ENCODE data around the gene MRPL47.
"Not testable (repeated sequence)": the region's sequence is repeated elsewhere in the genome, so short reads cannot be mapped to it uniquely, and the experiment has no call there.

Gene MRPL47

GRCh38 chr3:179604321-179605078, at the start of gene MRPL47, which contains the start of gene NDUFB5:
MRPL47 (minus strand) TSS chr3:179604638; CDS start chr3:179604624, 14 bp downstream.
NDUFB5 (plus strand) TSS chr3:179604794; CDS start chr3:179604816, 22 bp downstream.
- peak; percentile 95 for FAIRE-seq

DNA sequence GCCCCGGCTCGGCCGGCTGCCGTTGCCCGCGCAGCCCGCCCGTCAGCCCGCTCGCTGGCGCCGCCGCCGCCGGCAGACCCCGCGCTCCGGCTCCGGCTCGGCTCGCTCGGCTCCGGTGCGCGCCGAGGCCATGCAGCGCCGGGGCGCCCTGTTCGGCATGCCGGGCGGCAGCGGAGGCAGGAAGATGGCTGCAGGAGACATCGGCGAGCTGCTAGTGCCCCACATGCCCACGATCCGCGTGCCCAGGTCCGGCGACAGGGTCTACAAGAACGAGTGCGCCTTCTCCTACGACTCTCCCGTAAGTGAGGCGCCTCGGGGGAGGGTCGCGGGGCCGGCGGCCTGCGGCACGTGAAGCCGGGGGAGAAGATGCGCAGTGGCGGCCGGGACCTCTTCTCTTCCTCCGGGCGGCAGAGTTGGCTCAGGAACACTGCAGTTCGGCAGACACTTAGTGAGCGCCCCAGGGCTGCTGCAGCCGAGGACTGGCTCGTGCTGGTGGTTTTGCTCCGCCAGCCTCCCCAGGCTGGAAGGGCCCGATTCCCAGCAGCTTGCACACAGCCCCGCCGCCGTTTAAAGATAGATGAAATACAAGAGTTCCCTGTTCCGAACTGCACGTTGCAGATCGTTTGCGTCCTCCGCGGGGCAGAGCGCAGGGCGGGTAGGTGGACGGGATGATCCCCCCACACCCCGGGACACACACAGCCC, 48.8 kb upstream of the MRPL47 start:
- FAIRE-seq: no peak

DNA sequence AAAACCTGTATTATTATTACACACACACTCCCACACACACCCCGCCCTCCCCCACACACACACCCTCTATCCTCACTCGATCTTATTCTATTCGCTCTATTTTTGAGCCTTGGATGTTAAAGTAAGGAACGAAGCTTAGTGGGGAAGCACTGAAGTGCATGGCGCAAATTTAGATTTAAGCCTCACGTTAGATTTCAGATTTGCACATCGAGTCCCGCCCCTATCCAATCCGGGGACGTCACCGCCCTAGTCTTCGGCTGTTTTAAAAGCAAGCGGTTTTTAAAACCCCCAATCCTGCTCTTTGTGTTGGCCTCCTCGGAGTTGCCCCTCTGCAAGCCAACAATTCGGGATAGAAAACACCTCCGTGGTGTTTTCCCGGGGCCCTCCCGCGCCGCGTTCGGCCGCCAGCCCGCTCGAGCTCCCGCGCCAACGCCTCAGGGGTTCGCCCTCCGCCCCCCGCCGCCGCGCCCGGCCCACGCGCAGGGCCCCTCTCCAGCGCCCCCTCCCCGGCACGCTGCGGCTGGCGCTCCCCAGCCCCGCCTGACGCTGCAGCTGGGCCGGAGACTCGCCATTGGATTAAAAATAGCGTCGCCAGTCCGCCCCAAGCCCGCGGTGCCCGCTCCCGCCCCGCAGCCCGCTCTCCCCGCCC, 48.1 kb upstream of the MRPL47 start, which contains the start of gene USP13:
USP13 (plus strand) TSS at position 594 of the 649 bp plus-strand sequence. CDS start 186 bp downstream, outside the sequence.
- FAIRE-seq: peak; percentile 3

- FAIRE-seq: no peak
These were observed 47.4 kb upstream of the MRPL47 start for GRCh38 chr3:179651687-179652446.

GRCh38 chr3:179646177-179646576, 41.7 kb upstream of the MRPL47 start:
- FAIRE-seq: no peak

DNA sequence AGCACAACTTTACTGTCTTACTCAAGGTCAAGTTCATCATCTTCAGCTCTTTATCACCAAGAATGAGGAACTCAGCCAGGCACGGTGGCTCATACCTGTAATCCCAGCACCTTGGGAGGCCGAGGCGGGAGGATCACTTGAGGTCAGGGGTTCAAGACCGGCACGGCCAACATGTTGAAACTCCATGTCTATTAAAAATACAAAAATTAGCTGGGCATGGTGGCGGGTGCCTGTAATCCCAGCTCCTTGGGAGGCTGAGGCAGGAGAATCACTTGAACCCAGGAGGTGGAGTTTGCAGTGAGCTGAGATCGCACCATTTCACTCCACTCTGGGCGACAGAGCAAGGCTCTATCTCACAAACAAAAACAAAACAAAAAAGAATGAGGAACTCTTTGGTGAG, 39.4 kb upstream of the MRPL47 start:
- FAIRE-seq: not testable (repeated sequence)

DNA sequence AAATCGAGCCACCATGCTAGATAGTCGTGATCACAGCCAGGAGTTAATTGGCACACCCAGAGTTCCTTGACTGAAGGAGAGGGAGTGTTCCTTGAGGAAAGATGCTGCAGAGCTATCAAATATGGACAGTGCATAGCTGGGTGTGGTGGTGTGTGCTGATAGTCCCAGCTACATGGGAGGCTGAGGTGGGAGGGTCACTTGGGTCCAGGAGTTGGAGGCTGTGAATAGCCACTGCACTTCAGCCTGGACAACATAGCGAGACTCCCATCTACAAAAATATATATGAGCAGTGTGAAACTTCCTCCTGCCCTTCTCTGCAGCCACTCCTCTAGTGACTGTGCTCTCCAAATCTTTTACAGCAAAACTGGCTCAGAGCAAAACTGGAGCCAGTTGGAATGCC, 38.4 kb upstream of the MRPL47 start:
- no peak for FAIRE-seq

DNA sequence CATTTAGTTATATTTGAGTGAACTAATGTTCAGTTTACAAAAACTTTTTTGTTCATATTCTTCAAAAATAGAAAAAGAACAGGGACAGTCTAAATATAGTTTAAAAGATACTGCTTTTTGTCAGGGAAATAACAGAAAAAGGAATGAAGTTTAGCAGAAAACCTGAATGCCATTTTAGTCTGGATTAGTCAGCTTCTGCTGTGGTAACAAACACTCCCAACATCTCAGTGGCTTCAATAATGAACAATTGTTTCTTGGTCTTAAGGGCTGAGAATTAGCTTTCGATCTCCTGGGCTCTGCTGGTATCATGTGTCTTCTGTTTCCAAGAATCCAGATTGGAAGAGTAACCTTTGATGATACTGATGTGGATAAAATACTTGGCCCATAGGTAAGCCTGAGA, 36.0 kb upstream of the MRPL47 start:
- FAIRE-seq: no peak

DNA sequence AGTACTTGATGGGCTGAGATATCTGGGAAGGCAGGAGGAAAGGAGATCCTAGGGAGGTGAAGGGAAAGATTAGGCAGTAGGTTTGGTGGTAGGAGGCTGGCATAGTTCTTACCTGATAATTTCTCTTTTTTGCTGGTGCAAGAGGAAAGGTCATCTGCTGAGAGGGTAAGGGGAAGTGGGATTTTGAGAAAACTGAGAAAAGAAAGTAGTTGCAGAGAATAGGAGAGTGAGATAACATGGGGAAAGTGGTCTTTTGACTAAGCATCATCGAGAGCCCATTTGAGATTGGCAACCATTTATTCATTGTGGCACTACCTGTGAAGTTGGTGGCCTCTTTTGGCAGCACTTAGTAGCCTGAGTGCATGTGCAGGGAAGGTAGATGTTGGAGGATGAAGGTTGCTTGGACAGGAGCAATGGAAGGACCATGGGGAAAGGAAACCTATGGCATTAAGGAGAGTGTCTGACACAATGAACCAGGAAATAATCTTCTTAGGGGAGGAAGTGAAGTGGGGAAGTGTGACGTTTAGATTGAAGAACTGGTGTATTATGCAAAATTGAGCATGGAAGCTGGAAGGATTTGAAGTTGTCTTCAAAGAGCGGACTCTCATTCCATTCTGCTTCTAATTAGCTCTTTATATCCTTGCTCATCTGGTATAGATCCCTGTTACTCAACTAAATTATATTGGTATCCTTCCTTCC, 26.5 kb upstream of the MRPL47 start:
- no peak for FAIRE-seq

DNA sequence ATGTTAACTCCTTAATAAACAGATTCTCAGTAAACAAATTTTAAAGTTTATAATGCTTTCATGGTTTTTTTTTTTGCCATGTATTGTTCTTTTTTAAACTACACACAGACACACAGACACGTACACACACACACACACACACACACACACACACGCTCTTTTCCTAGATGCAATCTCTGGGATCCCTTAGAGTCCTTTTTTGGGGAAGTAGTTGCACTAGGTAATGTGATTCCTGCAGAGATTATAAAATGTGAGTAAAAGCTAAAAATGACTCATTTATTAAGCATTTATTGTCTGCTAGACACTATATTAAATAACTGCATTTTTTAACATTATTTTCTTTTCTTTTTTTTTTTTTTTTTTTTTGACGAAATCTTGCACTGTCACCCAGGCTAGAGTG, 20.0 kb upstream of the MRPL47 start:
- no peak for FAIRE-seq

- no peak for FAIRE-seq
These were observed 17.6 kb upstream of the MRPL47 start for GRCh38 chr3:179622023-179622422.

DNA sequence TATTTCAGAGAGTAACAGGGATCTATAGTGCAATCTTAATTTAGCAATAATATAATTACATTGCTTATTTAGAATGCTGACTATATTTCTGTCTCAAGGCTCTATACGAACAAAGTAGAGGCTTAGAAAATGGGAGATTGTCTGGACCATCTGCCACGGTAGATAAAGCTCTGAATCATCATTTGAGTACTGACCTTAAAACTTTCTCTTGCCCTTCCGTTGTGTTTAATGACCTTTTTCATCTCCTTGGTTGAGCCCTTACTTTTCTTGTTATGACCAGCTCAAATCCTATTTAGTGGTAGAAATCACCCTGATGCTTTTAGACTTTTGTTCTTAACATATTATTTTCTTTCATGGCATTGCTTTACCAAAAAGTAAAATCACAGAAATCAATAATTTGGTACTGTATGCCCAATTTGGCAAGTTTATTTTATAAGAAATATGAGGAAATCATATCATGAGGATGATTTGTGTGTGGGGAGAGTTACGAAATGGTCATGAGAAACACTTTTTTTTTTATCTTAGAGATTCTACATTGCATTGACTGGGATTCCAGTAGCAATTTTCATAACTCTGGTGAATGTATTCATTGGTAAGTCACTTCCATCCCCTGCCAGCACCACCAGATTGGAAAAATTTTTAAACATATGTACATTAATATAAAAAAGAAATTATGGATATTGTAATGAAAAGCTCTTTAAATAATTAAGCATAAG, 11.2 kb upstream of the MRPL47 start:
- no peak for FAIRE-seq

- no peak for FAIRE-seq
These were observed 9.4 kb upstream of the MRPL47 start for GRCh38 chr3:179613807-179614206.

DNA sequence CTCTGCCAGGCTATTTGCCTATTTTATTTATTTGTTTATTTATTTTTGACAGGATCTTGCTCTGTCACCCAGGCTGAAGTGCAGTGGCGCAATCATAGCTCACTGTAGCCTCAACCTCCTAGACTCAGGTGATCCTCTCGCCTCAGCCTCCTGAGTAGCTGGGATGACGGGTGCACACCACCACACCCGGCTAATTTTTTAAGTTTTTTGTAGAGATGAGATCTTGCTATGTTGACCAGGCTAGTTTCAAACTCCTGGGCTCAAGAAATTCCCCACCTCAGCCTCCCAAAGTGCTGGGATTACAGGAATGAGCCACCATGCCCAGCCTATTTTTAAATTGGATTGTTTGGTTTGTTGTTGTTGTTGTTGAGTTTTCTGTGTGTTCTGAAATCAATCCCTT, 5.6 kb upstream of the MRPL47 start:
- FAIRE-seq: no peak

DNA sequence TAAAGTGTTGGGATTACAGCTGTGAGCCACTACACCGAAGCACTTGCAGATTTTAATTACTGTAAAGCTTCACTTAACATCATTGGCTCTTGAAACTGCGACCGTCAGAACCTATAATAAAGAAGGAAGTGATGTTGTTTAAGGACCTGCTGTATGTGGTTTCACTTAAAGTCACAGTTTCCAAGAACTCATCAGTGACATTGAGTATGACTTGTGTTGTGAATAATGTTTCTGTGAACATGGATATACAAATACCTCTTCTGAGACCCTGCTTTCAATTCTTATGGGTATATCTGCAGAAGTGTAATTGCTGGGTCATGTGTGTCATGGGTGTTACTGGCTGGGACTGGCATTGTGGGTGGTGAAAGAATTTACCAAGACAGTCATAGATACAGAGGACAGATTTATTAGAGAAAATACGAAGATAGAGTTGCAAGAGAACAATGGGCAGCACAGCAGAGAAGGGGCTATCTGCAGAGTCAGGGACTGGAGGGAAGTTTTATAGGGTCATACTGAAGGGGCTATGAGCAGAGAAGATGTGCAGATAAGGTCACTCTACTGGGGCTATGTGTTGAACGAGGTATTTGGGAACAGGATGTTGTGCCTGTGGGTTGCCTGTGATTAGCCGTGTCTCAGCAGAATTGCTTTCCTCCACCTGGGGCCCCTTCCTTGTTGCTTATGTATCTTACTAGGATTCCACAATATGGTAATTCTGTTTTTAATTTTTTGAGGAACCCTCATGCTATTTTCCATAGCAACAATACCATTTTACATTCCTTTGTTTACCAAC, 4.7 kb upstream of the MRPL47 start:
- no peak for FAIRE-seq

GRCh38 chr3:179606534-179607085, 2.2 kb upstream of the MRPL47 start:
- FAIRE-seq: no peak

DNA sequence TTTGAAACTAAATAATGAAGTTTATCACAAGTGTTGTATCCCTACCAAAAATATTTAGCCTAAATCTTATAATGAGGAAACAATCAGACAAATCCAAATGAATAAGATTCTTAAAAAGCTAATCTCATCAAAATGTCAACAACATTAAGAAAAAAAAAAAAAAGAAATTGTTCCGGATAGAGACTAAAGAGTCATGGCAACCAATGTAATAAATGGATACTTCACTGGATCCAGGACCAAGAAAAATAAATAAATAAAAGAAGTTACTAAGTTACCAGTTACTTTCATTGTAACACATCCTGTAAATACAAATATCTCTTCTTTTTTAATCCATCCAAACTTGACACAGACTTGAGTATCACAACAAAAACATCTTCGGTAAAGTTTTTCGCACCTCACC, 607 bp downstream of the MRPL47 start:
- peak; percentile 11 for FAIRE-seq

- no peak for FAIRE-seq
These were observed 1.1 kb downstream of the MRPL47 start for GRCh38 chr3:179603321-179603720.

- FAIRE-seq: no peak
These were observed 4.9 kb downstream of the MRPL47 start for GRCh38 chr3:179599531-179599930.

DNA sequence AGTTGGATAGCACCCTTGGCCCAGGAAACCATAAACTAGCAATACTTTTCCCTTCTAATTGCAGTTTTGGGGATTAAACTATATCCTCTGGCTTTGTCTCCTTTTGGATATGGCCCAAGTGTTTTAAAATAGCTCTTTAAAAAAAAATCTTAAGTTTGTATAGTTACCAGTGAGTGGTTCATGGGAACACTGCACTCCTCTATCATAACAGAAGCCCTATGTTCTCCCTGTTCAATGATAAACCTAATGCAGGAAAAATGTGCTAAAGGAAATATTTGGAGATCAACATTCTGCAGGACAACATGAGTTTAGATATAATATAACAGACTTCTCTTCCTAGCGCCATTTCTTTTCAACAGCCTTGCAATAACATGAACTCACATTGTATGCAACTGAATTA, 13.1 kb downstream of the MRPL47 start:
- FAIRE-seq: no peak

Data from A204.1 (cell line).